DMS114 treated with DMSO at 0.1 percent for 48 hours (cell line): ENCODE data around the gene SLC15A4.

Source experiments
- DNase-seq: peaks from one replicate; lab custom pipeline; 2025; ENCODE audit not compliant: unreplicated experiment; lab: John Stamatoyannopoulos, UW

SLC15A4 gene

GRCh38 chr12:128755566-128755965 is 68.2 kb downstream of the SLC15A4 start:
- DNase-seq: no peak

- DNase-seq: no peak
These were observed 69.5 kb downstream of the SLC15A4 start for GRCh38 chr12:128754275-128754674.

DNA sequence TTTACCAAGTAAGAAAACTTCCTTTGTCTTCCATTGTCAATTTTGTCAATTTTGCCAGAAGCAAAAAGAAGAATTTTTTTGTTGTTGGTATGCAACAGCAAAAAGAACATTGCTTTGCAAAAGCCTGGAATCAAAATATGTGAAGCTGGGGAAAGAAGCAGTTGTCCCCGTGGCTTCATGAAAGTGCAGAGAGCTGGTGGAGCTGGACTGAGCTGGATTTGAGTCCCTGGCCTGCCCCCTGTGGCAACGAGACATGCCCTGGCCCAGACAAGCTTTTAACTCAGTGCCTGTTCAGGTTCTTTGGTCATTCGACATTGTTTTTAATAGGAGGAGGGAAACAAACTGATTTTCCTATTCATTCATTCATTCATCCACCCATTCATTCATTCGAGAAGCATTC is 70.3 kb downstream of the SLC15A4 start:
- DNase-seq: no peak

- DNase-seq: no peak
These were observed 71.4 kb downstream of the SLC15A4 start for GRCh38 chr12:128752386-128752785.

DNA sequence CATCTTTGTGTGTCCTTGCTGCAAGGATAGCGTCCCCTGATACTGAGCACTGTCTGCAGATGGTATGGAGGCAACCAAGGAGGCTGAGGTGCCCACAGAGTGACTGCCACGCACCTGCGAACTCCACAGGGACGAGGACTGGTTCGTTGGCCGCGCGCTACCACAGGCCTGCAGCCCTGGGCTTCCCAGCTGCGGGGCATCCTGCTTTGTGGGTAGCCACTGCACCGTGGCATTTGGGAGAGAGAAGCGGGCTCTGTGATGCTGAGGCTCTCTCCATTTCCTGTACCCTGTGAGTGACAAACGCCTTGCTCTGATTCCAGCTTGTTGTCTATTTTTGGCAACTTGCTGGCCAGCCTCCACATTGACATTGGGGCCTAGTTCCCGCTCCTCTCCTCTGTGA is 76.3 kb downstream of the SLC15A4 start:
- no peak for DNase-seq

DNA sequence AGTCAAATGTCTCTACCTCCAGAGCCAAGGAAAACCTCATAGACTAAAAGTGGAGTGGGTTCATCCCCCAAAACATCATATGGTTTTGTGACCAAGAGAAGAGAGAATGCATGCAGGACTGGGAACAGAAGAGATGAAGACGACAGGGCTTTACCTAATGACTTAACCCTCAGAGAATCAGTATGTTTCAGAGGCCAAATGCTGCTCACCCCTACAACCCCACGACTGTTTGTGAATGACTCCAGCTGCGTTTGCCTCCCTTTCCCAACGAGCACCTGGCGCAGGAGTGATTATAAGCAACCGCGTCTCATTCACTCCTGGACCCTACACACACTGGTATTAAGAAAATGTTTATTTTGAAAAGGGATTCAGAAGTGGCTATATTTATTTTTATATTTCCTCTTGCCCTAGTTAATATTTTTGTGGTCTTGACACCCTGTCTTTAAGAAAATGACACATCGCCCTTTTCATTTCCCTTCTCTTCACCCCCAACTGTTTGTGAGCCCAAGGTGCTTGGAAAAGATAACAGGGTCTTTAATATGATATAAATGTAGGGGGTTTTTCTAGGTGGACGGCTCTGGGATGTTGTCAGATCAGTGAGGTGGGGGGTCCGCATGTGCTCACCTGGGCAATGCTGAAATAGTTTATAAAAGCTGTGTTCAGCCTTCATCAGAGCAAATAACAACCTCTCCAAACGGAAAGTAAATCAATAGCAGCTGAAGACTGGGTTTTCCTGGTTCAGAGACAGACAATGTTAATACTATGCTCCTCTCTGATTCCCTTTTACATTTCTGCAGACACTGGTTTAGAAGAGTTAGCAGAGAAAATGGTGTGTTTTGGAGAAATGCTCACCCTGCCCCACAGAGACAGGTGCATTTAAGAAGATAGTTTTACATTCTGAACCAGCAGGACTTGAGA is 77.7 kb downstream of the SLC15A4 start:
- no peak for DNase-seq

DNA sequence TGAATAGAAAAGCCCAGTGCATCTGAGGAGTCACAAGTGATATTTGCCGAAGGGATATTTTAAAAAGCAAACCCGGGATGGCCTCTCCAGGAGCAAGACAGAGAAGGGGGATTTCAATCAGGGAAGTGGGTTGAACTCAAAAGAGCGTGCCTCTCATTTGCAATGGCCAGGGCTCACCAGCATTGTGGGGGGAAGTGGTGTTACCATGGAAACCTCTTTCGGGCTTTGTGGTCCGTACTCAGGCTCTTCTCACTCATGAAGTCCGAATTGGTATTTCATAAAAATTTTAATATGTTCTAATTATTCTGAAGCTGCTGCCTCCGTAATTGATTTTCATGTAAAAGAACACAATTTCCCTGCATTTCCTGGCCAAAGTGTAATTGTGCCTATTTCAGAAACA is 79.8 kb downstream of the SLC15A4 start:
- no peak for DNase-seq
